UCSD-AML1 (cell line): ENCODE data around the gene CACNA1E.
"Not testable (repeated sequence)": the region's sequence is repeated elsewhere in the genome, so short reads cannot be mapped to it uniquely, and the experiment has no call there.

ENCODE experiments used
- DNase-seq: peaks from one replicate; lab custom pipeline; 2025; ENCODE audit not compliant: unreplicated experiment; lab: John Stamatoyannopoulos, UW

CACNA1E gene

DNA sequence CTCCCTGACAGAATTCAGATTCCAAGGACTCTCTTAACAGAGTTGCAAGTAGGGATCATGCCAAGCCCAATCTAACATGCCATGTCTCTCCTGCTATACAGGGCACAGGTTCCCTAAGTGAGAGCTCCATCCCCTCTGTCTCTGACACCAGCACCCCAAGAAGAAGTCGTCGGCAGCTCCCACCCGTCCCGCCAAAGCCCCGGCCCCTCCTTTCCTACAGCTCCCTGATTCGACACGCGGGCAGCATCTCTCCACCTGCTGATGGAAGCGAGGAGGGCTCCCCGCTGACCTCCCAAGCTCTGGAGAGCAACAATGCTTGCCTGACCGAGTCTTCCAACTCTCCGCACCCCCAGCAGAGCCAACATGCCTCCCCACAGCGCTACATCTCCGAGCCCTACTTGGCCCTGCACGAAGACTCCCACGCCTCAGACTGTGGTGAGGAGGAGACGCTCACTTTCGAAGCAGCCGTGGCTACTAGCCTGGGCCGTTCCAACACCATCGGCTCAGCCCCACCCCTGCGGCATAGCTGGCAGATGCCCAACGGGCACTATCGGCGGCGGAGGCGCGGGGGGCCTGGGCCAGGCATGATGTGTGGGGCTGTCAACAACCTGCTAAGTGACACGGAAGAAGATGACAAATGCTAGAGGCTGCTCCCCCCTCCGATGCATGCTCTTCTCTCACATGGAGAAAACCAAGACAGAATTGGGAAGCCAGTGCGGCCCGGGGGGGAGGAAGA is 315.0 kb downstream of the CACNA1E start:
- DNase-seq = no peak

DNA sequence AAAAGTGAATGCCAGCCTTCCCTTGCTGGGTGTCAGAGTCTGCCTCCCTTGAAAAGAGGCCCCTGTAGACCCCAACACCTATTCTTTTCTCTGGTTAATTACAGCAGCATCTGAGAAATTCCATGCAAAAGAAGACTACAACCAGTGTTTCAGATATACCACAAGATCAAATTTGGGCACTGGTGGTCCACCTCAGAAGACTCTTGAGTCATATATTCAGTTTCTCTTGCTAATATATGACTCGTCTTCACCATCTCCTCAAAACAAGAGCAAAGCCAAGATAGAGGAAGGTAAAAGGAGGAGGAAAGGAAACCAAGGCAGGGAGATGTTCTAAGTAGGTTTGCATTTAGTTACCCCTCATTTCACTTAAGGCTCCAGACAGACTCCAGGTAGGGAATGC is 318.3 kb downstream of the CACNA1E start:
- DNase-seq = no peak

DNA sequence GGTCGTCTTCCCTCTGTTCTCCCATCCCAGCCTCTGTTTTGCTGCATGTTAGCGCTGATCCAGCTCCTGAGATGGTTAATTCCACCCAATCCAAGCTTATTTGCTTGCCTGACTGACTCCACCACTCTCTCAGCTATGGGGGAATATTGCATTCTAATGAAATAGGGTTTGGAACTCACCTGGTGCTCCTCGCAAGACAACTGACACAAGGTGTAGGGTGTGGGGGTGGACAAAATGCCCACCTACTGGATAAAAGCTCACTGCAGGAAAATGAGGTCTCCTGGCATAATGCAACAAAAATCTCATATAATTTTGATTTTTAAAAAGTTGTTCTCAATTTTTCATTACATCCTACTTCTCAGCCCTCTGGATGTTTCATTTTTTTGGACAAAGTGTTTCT is 319.1 kb downstream of the CACNA1E start:
- DNase-seq = no peak

DNA sequence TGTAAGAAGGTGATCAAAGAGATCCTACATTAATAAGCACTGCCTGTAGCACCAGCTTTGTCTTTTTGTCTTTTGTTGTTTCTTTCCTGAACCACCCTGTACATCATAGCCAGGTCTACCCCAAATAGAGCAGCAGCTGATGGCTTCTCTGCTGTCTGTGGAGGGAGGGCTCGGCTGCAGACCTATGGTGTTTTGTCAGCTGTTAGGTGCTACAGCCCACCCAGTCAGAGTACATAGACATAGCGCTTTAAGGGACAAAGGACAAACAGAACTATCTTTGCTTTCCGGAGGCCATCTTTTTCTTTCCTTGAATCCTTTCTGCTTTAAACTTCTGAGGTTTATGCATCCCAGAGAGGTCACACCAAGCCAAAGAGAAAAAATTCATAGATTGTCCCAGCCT is 320.1 kb downstream of the CACNA1E start:
- no peak for DNase-seq

DNA sequence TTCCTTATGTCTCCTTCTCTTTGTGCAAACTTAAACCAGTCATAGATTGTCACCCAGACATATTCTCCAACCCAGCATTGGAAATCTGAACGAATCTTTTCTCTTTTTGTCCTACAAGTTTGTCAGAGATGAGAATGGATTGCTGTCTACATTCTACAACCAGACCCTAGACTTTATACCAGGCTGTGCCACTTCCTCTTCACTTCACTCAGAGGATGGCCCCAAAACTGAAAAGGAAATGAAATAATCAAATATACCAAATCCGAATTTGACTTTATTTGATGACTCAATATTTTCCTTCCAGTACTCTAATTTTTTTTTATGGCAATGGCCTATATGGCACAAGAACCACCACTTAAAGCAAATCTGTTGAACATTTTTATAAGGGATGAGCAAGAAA is 321.7 kb downstream of the CACNA1E start:
- DNase-seq = no peak

DNA sequence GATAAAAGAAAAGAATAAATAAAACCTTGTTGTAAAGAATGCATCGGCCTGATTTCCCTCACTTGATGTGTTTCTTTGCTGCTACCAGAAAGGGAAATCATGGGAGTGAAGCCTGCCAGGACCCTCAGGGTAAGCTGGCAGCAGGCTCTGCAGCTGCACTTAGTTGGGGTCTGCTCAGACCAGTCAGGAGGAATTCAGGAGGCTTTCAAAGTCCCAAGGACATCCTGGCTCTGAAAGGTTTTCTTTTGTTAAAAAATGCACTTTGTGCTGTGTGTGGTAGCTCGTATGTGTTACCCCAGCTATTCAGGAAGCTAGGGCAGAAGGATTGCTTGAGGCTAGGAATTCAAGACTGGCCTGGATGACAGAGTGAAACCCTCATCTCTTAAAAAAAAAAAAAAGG is 323.4 kb downstream of the CACNA1E start:
- DNase-seq = no peak

DNA sequence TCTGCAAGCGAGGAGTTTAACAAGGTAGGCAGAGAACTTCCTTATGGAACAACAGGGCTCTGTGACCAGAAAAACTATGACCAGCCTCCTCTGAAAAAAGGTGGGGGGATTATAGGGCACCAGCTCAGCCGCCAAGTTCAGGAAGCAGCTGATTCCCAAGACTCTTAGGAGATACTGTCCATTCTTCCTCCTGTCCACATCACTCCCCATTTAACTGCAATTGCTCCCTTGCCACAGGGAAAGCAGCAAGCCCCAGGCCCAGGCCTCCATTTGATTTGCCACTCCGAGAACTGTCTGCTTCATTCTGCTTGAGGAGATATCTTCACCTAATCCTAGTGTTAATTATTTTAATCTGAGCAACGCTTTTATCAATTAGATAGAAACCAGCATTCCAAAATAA is 323.9 kb downstream of the CACNA1E start:
- no peak for DNase-seq

DNA sequence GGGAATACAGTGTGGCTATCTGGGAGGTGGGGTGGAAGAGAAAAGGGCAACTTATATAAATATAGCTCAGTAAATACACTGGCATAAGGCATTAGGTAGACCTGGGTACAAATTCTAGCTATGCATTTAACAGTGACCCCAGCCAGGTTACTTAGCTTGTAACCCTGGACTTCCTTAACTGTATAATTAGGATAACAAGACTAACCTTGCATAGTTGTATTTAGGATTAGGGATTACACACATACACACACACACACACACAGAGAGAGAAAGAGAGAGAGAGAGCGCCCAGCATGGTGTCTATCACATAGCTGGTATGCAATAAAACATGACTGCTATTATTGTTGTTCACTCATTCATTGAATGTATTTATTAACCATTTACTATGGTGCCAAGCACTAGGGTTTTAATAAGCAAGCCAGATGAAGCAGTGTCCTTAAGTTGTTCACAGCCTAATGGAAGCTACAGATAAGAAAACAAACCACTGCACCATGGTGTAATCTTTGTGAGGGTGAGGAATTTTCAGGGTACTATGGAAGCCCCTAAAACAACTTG is 326.8 kb downstream of the CACNA1E start:
- no peak for DNase-seq

DNA sequence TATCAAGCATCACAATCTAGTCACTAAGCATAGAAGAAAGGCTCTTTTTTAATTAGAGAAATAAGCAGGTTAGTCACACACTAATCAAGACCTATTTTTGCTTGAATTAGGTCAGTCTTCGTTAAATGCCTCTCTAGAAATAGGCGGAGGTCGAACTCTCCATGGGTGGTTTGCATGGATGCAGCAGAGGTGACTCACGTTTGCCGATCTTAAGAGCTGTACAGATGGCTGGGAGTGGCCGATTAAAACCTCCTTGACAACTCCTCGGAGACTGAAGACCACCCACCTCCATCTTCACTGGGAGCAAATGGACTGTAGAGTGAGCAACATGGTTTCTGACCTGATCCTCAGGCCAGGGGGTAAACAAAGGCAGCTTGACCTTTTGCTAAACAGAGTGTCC is 328.9 kb downstream of the CACNA1E start:
- DNase-seq = no peak

DNA sequence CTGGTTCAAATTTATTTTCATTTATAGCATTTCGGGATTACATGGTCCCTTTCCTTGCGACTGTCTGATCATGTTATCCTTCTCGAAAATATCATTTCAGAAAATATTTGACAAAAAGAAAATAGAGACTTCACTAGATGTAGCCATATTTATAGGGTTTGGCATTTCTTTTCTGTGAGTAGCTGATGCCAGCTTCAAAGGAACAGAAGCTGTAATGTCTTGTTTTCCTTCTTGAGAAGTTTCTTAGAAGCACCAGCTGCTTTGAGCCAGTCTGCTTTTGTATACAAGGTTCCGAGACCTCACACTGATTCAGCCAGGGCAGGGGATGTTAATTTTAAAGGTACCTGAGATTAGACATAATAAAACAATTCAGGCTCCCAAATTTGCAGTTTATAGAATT is 329.9 kb downstream of the CACNA1E start:
- no peak for DNase-seq

DNA sequence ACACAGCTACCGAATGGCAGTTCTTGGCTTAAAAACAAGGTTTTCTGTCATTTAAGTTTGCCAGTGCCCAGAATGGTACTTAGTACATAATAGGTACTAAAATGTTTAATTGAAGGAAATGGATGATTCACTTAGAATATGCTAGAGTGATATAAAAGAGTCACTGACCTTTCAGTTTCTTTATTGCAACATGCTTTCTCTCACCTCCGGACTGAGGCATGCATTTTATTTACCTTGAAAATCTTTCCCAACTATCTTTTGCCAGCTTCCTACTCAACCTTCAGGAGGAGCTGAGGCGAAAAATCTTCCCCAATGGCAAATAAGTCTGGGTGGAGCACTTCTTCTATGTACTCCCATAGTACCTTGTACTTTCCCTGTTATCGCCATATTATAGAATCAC is 333.3 kb downstream of the CACNA1E start:
- no peak for DNase-seq

DNA sequence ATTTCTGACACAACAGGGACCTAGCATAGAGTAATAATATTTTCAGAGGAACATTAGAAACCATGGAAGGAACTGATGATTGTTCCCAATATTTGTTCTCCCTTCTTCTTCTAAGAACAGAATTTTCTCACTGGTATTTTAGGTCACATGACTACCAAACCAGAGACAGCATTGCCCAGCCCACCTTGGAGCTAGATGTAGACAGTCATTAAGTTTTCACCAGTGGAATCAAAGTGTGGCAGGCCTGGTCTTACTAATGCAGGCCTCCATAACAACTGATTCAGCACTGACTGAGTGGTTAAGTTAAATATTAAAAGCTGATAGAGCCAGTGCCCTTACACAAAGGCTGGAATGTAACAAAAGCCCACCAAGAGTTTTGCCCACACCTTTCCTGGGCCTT is 333.8 kb downstream of the CACNA1E start:
- DNase-seq = no peak

DNA sequence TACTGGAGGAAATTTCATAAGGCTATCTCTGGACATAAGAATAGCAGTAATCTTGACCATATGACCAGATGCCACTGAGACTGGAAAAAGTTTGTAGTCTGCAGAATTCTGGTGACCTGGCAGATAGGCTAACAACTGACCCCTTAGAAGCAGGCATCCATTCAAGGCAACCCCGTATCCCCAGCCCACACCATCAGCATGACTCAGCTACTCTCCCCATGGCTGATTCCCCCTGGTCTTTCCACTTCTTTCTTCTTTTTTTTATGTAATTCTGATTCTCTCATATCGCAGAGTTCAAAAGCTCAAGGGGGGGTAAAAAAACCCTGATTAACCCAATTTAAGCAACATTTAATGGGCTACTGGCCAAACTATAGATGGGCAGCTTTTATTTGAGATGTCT is 335.1 kb downstream of the CACNA1E start:
- no peak for DNase-seq

DNA sequence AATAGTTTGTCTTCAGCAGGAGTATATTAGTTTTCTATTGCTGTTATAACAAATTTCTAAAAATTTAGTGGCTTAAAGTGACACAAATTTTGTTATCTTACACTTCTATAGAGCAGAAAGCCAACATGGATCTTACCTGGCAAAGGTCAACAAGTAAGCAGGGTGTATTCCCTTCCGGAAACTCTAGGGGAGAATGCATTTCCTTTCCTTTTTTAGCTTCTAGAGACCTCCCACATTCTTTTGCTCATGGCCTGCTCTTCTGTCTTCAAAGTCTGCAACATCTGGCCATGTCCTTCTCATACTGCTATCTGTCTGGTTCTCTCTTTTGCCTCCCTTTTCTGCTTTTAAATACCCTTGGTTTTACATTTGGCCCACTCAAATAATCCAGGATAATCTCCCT is 335.6 kb downstream of the CACNA1E start:
- DNase-seq = no peak

DNA sequence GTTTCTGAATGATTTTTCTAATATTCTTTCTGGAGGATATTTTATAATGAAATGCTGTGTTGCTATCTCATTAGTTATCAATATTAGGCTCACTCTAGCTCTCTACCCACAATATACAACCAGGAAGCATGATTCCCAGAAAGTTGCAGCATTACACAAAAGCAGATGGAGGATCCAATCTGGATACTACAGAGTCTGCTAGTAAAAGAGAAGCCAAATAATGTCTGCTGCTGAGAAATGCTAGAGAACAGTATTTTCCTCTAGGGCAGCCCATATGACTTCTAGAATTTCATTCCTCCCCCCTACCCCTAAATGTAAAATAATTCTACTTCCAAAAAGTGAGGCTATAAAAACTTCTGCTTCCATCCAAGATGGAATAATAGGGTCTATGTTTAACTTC is 338.4 kb downstream of the CACNA1E start:
- DNase-seq = no peak

DNA sequence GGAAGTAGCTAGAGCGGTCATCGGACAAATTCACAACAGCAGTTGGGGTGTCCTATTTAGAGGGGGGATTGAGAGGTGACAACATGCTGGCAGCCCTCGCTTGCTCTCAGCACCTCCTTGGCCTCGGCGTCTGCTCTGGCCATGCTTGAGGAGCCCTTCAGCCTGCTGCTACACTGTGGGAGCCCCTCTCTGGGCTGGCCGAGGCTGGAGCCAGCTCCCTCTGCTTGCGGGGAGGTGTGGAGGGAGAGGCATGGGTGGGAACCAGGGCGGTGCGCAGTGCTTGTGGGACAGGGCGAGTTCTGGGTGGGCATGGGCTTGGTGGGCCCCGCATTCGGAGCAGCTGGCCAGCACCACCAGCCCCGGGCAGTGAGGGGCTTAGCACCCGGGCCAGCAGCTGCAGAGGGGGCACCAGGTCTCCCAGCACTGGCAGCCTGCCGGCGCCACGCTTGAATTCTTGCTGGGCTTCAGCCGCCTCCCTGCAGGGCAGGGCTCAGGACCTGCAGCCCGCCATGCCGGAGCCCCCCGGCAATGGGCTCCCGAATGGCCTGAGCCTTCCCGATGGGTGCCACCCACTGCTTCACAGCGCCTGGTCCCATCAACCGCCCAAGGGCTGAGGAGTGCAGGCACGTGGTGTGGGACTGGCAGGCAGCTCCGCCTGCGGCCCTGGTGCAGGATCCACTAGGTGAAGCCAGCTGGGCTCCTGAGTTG is 349.0 kb downstream of the CACNA1E start:
- DNase-seq = not testable (repeated sequence)

DNA sequence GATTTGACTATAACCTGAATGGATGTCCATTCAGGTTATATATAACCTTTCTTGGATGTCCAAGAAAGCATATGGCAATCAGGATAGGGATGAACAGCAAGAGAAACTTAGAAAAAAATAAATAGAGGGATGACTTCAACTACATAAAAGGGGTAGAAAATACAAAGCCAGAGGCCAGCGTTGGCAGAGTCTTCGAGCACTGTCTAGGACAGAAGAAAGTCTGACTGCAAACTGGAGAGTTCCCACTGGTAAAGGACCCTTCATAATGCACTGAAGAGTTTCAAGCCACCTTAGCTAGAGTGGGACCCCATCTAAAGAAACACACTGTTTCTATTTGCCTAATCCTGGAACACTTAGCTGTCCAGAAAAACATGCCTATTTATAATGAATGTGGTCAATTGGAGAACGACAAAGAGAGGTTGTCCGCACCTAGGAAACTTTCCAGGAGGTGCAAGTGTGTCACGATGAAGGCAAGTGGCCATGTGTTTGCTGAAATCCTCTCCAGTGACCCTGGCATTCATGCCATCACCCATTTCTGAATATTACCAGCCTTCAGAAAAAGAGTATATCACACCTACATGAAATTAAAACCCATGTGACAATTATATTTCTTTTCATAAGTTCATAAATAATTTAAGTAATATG is 362.8 kb downstream of the CACNA1E start:
- DNase-seq = no peak

DNA sequence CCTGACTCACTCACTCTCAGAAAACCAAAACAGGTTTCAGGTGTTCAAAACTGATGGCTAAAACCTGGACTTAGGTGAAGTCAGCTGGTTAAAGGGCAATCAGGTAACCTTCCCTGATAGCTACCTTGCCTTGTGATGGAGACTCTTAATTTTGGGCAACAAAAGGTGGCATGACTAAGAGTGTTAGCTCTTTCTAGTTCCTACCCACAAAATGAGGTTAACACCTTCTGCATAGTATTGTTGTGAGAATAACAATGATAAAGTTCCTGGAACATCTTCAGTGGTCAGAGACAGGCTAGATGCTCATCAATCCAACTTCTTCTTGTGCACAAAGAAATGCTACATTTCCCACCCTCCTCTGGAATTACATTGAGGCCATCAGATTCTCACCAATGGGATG is 363.4 kb downstream of the CACNA1E start:
- DNase-seq = no peak

DNA sequence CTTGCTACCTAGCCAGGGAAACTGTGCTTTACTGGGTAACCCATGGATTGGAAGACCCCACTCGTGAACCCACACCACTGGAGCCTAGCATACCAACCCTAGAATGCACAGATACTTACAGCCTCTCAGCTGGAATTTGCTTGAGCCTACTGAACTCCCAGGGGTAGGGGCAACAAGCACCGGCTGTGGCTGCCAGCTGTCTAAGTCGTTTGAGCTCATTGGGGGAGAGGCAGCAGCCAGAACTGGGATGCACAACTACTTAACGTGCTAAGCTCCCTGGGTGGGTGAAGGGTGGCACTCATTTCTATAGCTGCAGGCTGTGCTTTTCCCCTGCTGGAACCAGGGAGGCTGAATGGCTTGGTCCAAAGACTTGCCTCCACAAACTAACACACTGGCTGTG is 365.8 kb downstream of the CACNA1E start:
- no peak for DNase-seq

DNA sequence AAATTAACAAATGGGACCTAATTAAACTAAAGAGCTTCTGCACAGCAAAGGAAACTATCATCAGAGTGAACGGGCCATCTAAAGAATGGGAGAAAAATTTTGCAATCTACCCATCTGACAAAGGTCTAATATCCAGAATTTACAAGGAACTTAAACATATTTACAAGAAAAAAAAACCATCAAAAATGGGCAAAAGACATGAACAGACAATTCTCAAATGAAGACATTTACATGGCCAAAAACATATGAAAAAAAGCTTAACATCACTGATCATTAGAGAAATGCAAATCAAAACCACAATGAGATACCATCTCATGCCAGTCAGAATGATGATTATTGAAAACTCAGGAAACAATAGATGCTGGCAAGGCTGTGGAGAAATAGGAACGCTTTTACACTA is 370.9 kb downstream of the CACNA1E start:
- not testable (repeated sequence) for DNase-seq

DNA sequence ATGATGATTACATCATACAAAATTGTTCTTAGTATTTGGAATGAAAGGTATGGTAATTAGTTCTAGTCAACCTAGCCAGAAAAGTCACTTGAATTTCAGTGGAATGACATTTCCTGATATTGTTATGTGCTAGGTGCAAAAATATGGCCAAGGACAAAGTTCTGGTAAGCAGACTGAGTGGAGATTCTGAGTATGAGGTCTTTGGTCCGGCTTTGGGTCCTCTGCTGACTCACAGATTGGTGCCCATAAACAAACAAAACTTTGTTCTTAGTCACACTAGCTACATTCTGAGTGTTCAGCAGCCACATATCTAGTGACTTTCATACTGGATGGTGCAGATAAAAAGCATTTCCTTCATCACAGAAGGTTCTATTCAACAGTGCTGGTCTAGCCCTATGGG is 372.1 kb downstream of the CACNA1E start:
- no peak for DNase-seq
